SK-N-MC (cell line): ENCODE measurements around the gene DTWD1.
"Not testable (repeated sequence)": the region's sequence is repeated elsewhere in the genome, so short reads cannot be mapped to it uniquely, and the experiment has no call there.

Source experiments
- EZH2 ChIP-seq: fragments of 200-600 bp; sonication (generic); IDR thresholded peaks from one replicate; pipeline ENCODE4 v1.6.1; 2017; ENCODE audit warnings: antibody characterized with exemption
- POLR2AphosphoS5 ChIP-seq: IDR thresholded peaks from 2 replicates; pipeline ENCODE4 v1.6.1; 2012; ENCODE audit warnings: mild to moderate bottlenecking, low read depth, low read length, borderline replicate concordance

GRCh38 chr15:49666486-49666885 lies 45.6 kb downstream of the DTWD1 start:
- TF ChIP-seq POLR2AphosphoS5, EZH2: not testable (repeated sequence)
